ENCODE data around the gene RTP4.

RTP4 gene

GRCh38 chr3:187369089-187369447 lies 883 bp downstream of the RTP4 start:
- DNase-seq (ENCODE audit: low spot score), result peak; percentile 41
- TF ChIP-seq, protein P1, sequence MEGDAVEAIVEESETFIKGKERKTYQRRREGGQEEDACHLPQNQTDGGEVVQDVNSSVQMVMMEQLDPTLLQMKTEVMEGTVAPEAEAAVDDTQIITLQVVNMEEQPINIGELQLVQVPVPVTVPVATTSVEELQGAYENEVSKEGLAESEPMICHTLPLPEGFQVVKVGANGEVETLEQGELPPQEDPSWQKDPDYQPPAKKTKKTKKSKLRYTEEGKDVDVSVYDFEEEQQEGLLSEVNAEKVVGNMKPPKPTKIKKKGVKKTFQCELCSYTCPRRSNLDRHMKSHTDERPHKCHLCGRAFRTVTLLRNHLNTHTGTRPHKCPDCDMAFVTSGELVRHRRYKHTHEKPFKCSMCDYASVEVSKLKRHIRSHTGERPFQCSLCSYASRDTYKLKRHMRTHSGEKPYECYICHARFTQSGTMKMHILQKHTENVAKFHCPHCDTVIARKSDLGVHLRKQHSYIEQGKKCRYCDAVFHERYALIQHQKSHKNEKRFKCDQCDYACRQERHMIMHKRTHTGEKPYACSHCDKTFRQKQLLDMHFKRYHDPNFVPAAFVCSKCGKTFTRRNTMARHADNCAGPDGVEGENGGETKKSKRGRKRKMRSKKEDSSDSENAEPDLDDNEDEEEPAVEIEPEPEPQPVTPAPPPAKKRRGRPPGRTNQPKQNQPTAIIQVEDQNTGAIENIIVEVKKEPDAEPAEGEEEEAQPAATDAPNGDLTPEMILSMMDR (IDR thresholded peaks at IDR 0.05; ENCODE audit: extremely low read depth, missing control alignments), result no peak

GRCh38 chr3:187370051-187370450 lies 1.9 kb downstream of the RTP4 start:
- no peak for DNase-seq (ENCODE audit: low spot score)
- TF ChIP-seq, protein P1 (IDR thresholded peaks at IDR 0.05; ENCODE audit: extremely low read depth, missing control alignments), result no peak

GRCh38 chr3:187375581-187375980 lies 7.4 kb downstream of the RTP4 start:
- DNase-seq (ENCODE audit: low spot score), result no peak
- TF ChIP-seq, protein P1 (IDR thresholded peaks at IDR 0.05; ENCODE audit: extremely low read depth, missing control alignments), result no peak

DNA sequence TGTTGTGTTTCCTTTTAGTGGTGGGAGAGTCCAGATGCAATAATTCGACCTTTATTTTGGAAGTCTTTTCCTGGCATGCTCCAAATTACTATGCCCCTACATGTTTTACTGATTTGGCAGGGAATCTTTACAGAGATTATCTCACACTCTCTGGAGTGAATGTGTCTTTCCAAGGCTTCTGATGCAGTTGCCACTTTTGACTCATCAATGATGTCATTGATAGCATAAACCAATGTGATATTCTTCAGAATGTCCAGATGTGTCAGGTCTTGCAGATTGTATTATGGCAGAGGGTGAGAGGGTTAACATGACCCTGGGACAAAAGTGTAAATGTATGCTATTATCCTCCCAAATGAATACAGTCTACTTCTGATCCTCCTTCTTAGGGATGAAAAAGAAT lies 9.7 kb downstream of the RTP4 start:
- TF ChIP-seq, protein P1 (IDR thresholded peaks at IDR 0.05; ENCODE audit: extremely low read depth, missing control alignments), result no peak
- DNase-seq (ENCODE audit: low spot score), result no peak

DNA sequence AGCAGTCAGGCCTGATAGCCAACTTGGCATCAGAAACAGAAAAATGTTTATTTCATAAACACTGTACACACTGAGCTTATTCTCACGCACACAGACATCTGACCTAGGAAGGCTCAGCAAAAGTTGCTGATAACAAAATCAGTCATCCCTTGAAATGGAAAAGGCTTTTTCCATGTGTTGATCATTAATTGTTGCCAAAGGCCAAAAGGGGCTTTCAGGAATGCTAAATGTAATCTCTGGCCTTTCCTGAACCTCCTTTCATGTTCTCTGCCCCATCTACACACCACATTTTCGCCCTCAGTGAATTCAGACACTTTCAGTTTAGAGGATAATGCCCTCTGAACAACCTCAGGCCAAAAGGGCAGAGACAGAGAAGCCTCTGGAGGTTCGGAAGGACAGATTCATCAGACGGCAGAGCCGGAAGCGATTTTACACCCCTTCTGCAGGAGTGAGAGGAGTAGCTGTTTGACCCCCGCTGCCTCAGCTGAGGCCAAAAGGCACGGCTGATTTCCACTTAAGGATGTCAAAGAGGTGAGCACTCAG lies 14.5 kb downstream of the RTP4 start:
- no peak for DNase-seq (ENCODE audit: low spot score)
- TF ChIP-seq, protein P1 (IDR thresholded peaks at IDR 0.05; ENCODE audit: extremely low read depth, missing control alignments), result no peak

GRCh38 chr3:187383246-187383645 lies 15.1 kb downstream of the RTP4 start:
- TF ChIP-seq, protein P1 (IDR thresholded peaks at IDR 0.05; ENCODE audit: extremely low read depth, missing control alignments), result no peak
- DNase-seq (ENCODE audit: low spot score), result no peak

- DNase-seq (ENCODE audit: low spot score), result no peak
- TF ChIP-seq, protein P1 (IDR thresholded peaks at IDR 0.05; ENCODE audit: extremely low read depth, missing control alignments), result no peak
Measured at GRCh38 chr3:187385296-187385695, 17.1 kb downstream of the RTP4 start.
